Activated CD4-positive, alpha-beta T cell treated with anti-CD3 and anti-CD28 coated beads, Interleukin-2, amount 50 U/mL, for 48 hours (primary cell): ENCODE measurements around the gene CCDC191.

ENCODE experiments used
- DNase-seq, 2 experiments: peaks; one replicate each; pipeline ENCODE4 v3.0.0-alpha.2; 2020

CCDC191 gene, protein sequence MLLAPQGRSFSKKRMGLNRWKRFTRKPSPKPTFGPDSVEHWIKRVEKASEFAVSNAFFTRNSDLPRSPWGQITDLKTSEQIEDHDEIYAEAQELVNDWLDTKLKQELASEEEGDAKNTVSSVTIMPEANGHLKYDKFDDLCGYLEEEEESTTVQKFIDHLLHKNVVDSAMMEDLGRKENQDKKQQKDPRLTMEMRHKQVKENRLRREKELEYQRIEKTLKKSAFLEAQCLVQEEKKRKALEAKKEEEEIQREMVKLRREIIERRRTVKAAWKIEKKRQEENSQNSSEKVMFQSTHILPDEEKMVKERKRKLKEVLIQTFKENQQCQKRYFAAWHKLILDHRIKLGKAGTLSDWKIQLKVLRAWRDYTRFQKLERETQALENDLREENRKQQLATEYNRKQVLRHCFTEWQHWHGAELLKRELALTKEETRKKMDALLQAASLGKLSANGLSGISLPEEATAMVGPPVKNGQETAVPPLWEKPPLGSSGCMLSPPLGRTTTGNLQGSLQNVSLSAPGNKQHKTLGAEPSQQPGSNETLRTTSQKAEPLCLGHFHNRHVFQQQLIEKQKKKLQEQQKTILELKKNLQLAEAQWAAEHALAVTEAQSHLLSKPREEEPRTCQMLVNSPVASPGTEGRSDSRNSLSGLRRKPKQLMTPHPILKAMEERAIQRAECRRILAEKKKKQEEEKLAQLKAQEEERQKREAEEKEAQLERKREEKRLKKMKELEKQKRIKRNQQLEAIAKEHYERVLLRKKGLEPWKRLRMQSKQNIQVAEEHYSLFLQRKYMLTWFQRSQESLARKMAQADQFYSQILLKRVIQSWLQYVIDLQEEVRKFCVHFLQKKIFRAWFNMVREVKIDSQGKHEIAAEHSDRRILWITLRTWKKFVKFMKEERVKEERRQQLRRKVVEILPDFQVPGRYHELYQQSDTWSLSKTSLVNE

DNA sequence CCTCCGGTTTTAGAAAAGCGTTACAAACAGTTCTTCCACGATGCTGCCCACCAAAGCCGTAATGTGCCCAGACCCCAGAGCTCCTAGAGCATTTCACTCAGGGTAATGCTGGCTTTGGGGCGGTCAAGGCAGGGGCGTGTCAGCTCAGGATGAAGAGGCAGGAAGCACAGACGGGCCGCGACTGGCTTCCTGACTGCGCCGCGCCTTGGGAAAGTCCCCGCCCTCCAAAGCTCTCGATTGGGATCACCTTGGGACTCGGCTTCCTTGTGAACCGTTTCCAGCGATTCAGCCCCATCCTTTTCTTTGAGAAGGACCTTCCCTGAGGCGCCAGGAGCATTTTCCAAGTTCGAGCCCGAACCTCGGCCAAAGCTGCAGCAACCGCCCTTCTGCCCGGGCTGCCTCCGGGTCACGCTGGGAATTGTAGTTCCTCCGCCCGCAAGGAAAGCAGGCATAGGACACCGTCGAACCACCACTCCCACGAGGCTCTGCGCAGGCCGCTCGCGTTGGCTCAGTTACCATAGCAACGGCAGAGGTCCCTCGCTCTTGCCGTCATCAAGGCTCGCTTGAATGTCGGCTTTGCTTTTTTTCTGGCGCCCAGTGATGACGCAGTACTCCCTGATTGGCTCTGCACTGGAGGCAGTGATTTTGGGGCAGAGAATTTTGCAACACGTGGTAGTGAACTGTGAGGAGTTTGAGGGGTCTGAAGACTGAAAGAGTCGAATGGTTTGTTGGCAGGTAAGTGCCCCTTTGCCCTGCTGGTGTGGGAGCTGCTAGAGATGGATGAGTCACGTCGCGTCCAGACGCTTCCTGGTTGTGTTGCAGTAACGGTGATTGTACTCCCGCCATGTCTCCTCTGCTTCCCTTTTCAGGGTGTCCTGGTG, at the start of gene CCDC191, which contains the start of gene QTRT2:
Gene CCDC191 (minus strand): TSS at position 397 of the 881 bp plus-strand sequence. CDS start 60 bp downstream, at position 337.
Gene QTRT2 (plus strand): TSS at position 608 of the 881 bp plus-strand sequence. CDS start 8,521 bp downstream, outside the sequence.
- peak; percentile 97 to 98 for DNase-seq

DNA sequence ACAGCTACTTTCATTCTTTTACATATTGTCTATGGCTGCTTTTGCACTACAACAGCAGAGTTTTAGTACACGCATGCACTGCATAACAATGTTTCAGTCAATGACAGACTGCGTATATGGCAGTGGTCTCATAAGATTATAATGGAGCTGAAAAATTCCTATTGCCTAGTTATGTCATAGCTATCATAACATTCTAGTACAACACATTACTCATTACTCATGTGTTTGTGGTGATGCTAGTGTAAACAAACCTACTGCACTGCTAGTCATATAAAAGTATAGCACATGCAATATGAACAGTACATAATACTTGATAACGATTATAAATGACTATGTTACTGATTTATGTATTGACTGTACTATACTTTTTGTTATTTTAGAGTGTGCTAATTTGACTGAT, 48.1 kb upstream of the CCDC191 start:
- no peak for DNase-seq

DNA sequence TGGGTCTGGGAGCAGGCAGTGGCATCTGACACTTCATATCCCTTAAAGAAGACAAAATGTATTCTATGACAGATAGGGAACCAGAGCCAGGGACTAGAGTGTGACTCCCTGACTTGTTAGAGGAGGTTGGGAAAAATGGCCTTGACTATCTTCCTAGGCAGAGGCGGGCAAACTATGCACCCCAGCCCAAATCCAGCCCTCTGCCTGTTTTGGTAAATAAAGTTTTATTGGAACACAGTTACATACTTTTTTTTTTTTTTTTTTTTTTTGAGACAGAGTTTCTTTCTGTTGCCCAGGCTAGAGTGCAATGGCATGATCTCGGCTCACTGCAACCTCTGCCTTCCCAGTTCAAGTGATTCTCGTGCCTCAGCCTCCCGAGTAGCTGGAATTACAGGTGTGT, 47.5 kb upstream of the CCDC191 start:
- DNase-seq: no peak

DNA sequence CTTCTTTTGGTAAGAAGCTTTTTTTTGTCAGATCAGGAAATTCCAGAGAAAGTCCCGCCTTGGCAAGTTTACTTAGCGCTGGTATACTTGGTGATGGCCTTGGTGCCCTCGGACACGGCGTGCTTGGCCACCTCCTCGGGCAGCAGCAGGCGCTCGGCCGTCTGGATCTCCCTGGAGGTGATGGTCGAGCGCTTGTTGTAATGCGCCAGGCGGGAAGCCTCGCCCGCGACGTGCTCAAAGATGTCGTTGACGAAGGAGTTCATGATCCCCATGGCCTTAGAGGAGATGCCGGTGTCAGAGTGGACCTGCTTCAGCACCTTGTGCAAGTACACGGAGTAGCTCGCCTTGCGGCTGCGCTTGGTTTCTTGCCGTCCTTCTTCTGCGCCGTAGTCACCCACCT, 46.9 kb upstream of the CCDC191 start:
- no peak for DNase-seq

DNA sequence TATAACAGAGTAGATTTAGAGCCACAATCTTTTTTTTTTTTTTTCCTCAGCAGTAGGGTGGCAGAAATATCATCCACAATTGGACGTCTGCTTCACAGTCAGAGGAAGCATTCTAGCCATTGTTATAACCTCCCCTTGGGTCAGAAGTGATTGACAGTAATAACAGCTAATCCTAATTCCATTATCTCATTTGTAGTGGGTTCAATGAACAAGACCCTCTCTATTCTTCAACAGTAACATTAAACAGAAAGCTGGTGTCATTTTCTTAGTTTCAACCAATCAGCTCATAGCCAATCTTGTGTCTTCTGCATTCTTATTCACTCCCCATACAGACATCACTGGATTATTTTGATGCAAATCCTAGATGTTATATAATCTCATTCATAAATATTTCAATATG, 44.8 kb upstream of the CCDC191 start:
- no peak for DNase-seq

DNA sequence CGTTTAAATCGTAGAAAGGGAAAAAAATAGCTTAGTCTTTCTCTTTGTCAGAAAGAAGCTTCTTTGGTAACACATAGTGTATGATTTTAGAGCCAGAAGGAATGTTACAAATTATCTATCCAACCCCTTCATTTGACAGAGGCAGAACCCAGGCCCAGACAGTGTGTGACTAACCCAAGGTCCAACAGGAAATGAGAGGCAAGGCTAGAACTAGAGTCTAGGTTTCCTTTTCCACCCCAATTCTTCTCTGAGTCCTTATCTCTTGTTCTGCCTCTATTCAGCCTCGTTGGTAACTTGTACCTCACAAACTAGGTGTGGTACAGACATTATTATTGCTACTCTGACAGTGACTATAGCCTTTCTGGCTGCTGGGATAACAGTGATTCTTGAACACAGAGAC, 39.5 kb upstream of the CCDC191 start:
- no peak for DNase-seq

DNA sequence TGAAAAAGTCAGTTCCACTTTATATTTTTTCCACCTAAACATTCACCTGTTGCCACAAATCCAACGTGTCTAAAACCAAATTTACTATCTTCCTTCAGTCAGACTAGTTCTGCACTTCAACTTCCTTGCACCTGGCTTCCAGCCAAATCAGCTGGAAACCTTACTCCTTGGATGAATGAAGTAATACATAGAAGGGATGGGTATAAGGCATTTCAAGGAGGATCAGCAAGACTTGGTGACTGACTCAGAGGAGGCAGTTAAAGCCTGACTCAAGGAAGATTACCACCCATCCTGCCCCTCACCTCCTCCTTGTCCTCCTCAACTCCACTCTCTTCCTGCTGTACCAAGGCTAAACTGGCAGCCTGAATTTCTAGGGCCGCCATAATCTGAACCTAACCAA, 37.3 kb upstream of the CCDC191 start:
- DNase-seq: no peak

DNA sequence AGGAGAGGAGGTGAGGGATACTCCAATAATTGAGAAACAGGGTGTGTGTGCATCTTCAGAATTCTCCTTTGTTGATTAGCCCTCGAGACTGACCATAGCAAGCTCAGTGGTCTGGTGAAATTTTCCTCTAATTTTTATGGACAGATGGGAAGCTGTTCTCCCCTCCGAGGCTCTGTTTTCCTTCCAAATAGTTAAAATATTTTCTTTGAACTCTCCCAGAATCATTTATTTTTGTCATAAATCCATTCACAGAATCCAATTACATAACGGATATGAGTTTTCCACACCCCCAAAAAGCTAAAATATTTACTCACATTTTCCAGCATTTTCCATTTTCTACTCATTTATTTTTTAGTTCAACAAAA, 36.7 kb upstream of the CCDC191 start:
- no peak for DNase-seq

DNA sequence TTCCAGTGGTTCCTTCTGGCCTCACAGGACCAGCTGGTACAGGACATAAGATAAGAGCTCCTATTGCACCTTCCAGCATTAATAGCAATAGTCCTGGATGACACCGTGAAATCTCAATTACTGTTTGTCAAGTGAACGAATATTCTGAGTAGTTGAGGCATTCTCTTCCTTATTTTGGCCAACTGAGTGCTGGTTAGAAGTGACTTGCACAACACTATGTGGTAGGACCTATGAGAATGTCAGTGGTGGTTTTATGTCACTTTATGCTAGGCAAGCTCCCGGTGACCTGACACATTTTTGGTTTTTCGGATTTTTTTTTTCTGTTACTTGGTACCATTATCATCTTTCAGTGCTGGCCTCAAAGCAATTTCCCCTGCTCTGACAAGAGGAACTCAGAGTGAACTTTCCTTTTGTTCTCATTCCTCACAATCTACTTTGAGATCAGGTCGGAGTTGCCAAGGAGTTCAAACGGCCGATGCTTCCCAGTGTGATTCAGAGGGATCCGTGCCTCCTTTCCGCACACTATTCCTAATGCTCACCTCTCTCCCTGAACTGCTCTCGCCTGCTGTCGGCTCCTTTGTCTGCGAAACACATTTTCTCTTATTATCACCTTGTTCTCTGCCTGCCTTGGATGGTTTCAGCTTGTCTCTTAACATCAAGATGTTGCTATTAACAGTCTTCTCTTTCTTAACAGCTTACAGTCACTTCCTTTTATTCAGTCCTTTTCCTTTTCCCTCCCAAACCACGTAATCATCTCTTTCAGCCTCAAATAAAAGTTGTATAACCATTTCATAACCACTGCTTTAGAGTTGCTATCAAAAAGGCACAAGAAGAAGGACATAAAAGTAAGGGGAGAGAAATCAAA, 36.1 kb upstream of the CCDC191 start:
- no peak for DNase-seq

DNA sequence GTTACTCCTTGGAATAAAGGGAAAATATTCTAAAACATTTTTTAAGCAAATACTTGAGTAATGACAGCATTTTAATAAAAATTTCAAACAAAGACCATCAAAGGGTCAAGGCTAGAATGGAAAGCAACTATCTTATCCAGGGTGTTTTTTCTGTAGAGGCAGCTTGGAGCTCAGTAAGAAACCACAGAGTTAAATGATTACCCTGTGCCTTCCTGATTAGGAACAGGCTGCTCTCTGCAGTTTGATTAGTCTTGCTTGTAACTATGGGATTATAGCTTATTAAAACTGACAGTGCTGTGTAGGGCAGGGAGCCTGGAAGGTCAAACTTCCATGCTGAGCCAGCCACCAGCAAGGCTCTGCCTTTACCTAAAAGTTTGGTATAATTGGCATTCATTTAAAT, 33.3 kb upstream of the CCDC191 start:
- no peak for DNase-seq

DNA sequence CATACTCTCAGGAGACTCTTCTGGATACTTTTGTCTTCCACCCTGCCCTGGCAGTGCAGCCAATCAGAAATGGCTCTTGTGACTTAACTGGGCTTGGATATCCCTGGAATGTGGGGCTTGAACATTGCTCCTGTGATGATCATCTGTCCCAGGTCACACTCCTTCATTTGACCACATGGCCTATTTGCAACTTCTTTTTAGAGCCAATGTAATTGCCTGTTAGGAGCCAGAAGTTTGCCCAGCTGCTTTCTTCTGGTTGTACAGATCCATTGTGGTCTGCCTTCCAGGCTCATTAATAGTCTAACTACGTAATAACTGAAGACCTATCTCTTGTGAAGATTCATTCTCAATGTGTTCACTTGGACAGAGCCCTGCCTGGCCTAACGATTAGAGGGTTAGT, 30.0 kb upstream of the CCDC191 start:
- no peak for DNase-seq

DNA sequence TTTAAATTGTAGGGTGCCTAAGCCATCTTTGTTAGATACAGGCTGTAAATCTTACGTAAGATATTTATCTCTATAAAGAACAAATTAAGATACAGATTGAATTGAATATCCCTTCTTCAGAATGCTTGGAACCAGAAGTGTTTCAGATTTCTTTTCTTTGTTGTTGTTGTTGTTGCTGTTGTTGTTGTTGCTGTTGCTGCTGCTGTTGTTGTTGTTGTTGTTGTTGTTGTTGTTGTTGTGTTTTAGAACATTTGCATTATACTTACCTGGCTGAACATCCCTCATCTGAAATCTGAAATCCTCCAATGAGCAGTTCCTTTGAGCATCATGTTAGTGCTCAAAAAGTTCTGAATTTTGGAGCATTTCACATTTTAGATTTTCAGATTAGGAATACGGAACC, 26.8 kb upstream of the CCDC191 start:
- DNase-seq: no peak

DNA sequence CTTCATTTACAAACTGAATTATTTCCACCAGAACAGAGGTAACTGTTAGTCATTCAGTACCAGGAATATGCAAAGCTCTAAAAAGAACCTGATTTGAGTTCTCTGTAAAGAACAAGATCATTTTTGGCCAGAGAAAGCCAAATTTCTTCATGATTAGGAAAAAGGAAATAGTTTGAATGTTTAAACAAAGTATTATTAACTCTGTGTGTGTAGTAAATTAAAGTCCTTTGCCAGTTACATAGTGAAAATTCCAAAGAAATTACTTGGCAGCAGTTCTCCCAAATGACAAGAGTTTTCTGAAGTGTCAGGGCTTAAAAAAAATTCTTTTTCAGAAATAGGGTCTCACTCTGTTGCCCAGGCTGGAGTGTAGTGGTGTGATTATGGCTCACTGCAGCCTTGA, 24.7 kb upstream of the CCDC191 start:
- DNase-seq: no peak

DNA sequence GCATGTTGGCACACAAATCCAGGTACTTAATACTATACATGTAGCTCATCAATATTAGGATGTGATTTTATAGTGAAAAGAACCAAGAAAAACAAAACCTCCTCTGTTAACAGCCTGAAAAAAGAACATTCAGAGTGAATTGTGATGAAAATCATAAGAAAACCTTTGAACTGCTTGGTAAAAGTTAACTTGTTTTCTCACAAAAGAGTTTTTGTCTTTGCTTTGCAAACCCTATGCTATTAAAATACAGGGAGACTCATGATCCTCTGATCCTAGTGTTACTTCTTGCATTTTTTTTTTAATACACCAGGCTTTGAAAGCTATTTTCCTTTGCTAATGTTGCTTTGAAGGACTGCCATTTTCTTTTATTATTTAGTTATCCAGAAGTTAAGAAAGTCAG, 23.9 kb upstream of the CCDC191 start:
- no peak for DNase-seq

DNA sequence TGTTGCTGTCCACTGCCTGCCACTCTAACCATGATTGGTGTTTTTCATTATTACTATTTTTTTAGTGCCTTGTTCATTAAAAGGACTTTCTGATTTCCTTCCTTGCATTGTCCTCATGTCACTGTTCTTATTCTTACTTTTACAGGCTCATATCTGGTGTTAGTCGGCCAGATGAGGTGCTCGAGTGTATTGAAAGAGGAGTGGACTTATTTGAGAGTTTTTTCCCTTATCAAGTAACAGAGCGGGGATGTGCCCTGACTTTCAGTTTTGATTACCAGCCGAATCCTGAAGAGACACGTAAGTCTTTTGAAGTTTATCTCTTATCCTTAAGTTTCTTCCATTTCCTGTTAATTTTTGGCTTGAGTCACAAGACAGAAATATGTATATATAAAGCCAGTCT, 23.4 kb upstream of the CCDC191 start:
- DNase-seq: no peak

DNA sequence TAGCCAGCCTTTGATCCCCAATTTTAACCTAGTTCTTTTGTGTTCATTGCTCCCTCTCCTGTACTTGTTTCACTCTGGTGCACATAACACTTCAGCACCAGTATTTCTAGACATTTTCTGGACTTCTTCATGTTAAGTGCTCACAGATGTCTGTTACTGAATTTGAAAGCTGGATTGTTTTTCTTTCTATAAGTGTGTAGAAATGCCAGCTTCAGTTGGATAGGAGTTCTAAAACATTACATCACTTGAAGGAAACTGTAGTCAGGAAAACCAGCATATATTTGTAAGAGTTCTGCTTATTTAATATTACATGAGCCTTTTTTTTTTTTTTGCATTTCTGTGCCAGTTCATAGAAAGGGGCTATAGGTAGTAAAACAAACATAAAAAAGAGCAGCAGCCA, 21.8 kb upstream of the CCDC191 start:
- DNase-seq: no peak

DNA sequence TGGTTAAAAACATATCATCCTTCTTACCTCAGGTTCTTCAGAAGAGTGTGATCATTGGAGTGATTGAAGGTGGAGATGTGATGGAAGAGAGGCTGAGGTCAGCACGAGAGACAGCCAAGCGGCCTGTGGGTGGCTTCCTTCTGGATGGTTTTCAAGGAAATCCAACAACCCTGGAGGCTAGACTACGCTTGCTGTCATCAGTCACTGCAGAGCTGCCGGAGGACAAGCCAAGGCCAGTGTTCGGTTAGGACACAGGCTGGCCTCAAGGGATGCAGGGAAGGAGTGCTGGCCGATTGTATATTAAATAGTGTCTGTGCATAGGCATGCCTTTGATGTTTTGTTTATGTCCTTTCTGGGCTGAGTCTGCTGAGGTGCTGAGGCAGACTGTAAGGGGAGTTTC, 20.4 kb upstream of the CCDC191 start:
- no peak for DNase-seq

DNA sequence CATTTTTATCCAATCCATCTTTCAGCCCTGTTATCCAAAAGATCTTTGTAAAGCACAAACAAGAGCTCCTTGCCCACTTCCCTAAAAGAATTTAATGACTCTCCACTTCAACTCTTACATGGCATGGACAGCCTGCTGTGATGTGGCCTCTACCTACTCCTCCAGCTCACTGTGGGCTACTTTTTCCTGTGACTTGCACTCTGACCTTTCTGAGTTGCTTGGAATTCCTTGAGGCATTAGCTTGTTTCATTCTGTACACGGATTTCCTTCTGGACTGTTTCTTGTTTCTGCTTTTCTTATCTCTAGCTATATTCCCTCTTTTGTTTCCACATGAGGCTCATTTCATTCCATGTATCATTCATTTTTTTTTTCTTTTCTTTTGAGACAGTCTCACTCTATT, 15.5 kb upstream of the CCDC191 start:
- DNase-seq: no peak

DNA sequence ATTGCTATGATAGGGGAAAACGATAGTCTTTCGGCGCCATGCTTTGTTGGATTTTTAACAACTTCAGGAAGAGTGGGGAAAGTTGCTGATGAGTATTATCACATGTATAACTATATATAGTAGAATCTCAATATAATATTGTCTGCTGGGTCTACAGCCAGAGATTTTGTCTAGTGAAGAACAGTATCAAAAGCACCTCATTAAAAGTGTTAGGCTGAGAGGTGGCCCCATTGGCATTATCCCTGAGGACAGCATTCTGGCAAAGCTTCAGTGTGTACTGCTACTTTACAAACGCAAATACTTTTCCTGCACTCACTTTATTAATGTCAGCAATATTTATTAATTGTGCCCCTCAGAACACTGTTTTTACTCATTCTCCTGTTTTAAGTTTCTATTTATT, 12.0 kb upstream of the CCDC191 start:
- DNase-seq: no peak

DNA sequence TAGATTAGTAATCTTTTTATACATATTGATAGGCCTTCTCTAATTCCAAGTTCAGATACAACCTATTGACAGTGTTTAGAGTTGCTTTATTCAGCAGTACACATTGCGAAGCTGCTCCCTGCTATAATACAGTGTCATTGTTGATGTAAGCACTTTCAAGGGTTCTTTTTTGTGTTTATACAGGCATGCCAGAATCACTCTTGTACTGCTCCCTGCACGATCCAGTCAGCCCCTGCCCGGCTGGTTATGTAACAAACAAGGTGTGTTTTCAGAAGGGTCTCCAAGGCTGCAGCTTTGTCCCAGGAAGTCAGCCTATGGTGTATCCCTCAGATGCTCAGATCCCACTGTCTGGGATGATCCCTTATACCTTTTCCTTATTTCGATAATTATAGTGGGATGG, 11.5 kb upstream of the CCDC191 start:
- no peak for DNase-seq

DNA sequence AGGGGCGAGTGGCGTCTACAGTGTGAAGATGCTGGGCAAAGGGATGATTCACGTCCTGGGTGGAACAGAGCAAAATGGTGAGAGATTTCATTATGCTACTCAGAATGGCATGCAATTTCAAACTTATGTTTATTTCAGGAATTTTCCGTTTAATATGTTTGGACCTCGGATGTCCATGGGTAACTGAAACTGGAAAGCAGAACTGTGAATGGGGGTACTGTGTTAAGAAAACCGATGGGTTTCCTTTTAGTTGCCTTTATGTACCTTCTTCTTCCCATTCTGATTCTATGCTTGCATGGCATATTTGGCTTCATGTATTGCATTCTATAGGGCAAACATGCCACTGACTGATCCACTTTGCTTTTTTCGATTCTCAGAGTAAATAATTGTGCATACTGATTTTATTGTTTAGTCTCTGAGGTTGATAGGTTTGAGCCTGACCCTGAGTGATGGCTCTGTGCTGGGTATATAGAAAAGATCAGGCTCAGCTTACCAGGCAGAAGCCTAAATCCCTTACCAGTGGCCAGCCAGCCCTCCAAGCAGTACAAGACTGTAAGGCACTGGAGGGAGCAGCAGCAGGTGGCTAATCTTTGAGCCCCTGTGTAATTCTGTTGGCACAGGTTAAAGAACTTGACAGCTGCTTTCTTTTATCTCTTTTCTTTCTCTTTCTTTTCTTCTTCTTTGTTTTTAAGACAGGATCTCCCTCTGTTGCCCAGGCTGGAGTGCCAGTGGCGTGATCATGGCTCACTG, 4.8 kb upstream of the CCDC191 start:
- DNase-seq: no peak
